Renal cortex interstitium (tissue), 15 donors: Measurements from ENCODE around the gene SLAMF1. TPM values are rescaled to one million over a fixed set of nuclear protein-coding genes. Genes with fewer than 3 reads are reported as not detected.
"Not testable (repeated sequence)": the region's sequence is repeated elsewhere in the genome, so short reads cannot be mapped to it uniquely, and the experiment has no call there.

Experiments
- DNase-seq, 11 donors: peaks; one replicate each; pipeline ENCODE4 v3.0.0-alpha.2; 2013; ENCODE audit warnings: low read depth in 9 of 11, low spot score in 4 of 11; ENCODE audit errors: extremely low read depth in 1 of 11
- long read RNA-seq, 16 experiments: transcript quantifications; one replicate each; lab custom pipeline, GENCODE V29; 2026
- polyA plus RNA-seq, 3 donors: library from polyadenylated mRNA; unstranded; fragments of 120-200 nt; gene quantifications; one replicate each; pipeline ENCODE4 v1.2.1, GENCODE V29; 2013; ENCODE audit not compliant: insufficient read length in 3 of 3

The SLAMF1 gene
- polyA plus RNA-seq = under 1 TPM; 0.04 to 0.19 (median 0.09) TPM
- long read RNA-seq, donor 1 = 0 reads
- long read RNA-seq, donor 2 = 0 reads
- long read RNA-seq, donor 3 = 0 reads
- long read RNA-seq, donor 4 = 0 reads
- long read RNA-seq, donor 5 = 0 reads
- long read RNA-seq, donor 6 = 0 reads
- long read RNA-seq, donor 7 = 0 reads
- long read RNA-seq, donor 8 = 0 reads
- long read RNA-seq, donor 9 = 0 reads
- long read RNA-seq, donor 10 = 0 reads
- long read RNA-seq, donor 11 = 0 reads
- long read RNA-seq, donor 12 = 0 reads
- long read RNA-seq, donor 13 = 0 reads
- long read RNA-seq, donor 14 = 0 reads
- long read RNA-seq, donor 15 = 0 reads
- long read RNA-seq, donor 16 = 0 reads

GRCh38 chr1:160646711-160647328 lies at the start of gene SLAMF1:
SLAMF1 (minus strand) TSS chr1:160647044; CDS start chr1:160646945, 99 bp downstream.
- no peak for DNase-seq

GRCh38 chr1:160692390-160692789 lies 45.5 kb upstream of the SLAMF1 start:
- not testable (repeated sequence) for DNase-seq

- DNase-seq = no peak
These were observed 38.4 kb upstream of the SLAMF1 start for GRCh38 chr1:160685266-160685665.

GRCh38 chr1:160682983-160683865 lies 36.4 kb upstream of the SLAMF1 start:
- no peak for DNase-seq

- no peak for DNase-seq
These were observed 35.0 kb upstream of the SLAMF1 start for GRCh38 chr1:160681891-160682140.

- peak in 8 of 11 donors; percentile 6 to 15 (median 8) for DNase-seq
These were observed 34.4 kb upstream of the SLAMF1 start for GRCh38 chr1:160681066-160681890.

- no peak for DNase-seq
These were observed 33.6 kb upstream of the SLAMF1 start for GRCh38 chr1:160680399-160680798.

GRCh38 chr1:160679893-160680292 lies 33.0 kb upstream of the SLAMF1 start:
- no peak for DNase-seq

- no peak for DNase-seq
These were observed 30.2 kb upstream of the SLAMF1 start for GRCh38 chr1:160676869-160677597.

- peak in 7 of 11 donors; percentile 15 to 38 (median 32) for DNase-seq
These were observed 29.0 kb upstream of the SLAMF1 start for GRCh38 chr1:160675641-160676410.

- DNase-seq = no peak
These were observed 27.6 kb upstream of the SLAMF1 start for GRCh38 chr1:160674415-160674814.

GRCh38 chr1:160672789-160673695 lies 26.2 kb upstream of the SLAMF1 start:
- DNase-seq = no peak

GRCh38 chr1:160671603-160672517 lies 25.0 kb upstream of the SLAMF1 start:
- DNase-seq = no peak

GRCh38 chr1:160670701-160671100 lies 23.9 kb upstream of the SLAMF1 start:
- no peak for DNase-seq

- DNase-seq = no peak
These were observed 23.0 kb upstream of the SLAMF1 start for GRCh38 chr1:160669802-160670201.

GRCh38 chr1:160669276-160669675 lies 22.4 kb upstream of the SLAMF1 start:
- DNase-seq = no peak
